Eye (tissue), 1 donor: ENCODE results near the gene MRPL36.
"Not testable (repeated sequence)": the region's sequence is repeated elsewhere in the genome, so short reads cannot be mapped to it uniquely, and the experiment has no call there.

Experiments used
- DNase-seq: peaks from one replicate; pipeline ENCODE4 v3.0.0-alpha.2; 2015

The MRPL36 gene

GRCh38 chr5:1795506-1795905 is 4.1 kb downstream of the MRPL36 start:
- no peak for DNase-seq

GRCh38 chr5:1794901-1795290 is 4.7 kb downstream of the MRPL36 start:
- no peak for DNase-seq

GRCh38 chr5:1793966-1794900 is 5.4 kb downstream of the MRPL36 start:
- no peak for DNase-seq

- DNase-seq = peak; percentile 24
Observed at GRCh38 chr5:1793301-1793740, 6.3 kb downstream of the MRPL36 start.

- no peak for DNase-seq
Observed at GRCh38 chr5:1792842-1793266, 6.8 kb downstream of the MRPL36 start.

GRCh38 chr5:1791176-1791575 is 8.5 kb downstream of the MRPL36 start:
- no peak for DNase-seq

GRCh38 chr5:1789834-1790471 is 9.7 kb downstream of the MRPL36 start:
- peak; percentile 49 for DNase-seq

GRCh38 chr5:1789438-1789833 is 10.2 kb downstream of the MRPL36 start:
- not testable (repeated sequence) for DNase-seq

- DNase-seq = no peak
Observed at GRCh38 chr5:1788828-1789227, 10.8 kb downstream of the MRPL36 start.

- no peak for DNase-seq
Observed at GRCh38 chr5:1788200-1788599, 11.4 kb downstream of the MRPL36 start.

- no peak for DNase-seq
Observed at GRCh38 chr5:1787472-1788047, 12.1 kb downstream of the MRPL36 start.

GRCh38 chr5:1786621-1787471 is 12.8 kb downstream of the MRPL36 start:
- DNase-seq = no peak

GRCh38 chr5:1785984-1786383 is 13.7 kb downstream of the MRPL36 start:
- no peak for DNase-seq

- no peak for DNase-seq
Observed at GRCh38 chr5:1785062-1785461, 14.6 kb downstream of the MRPL36 start.

GRCh38 chr5:1784197-1785050 is 15.2 kb downstream of the MRPL36 start:
- DNase-seq = no peak

GRCh38 chr5:1783216-1783554 is 16.5 kb downstream of the MRPL36 start:
- DNase-seq = peak; percentile 37

GRCh38 chr5:1782385-1783215 is 17.0 kb downstream of the MRPL36 start:
- DNase-seq = no peak

GRCh38 chr5:1781726-1782384 is 17.8 kb downstream of the MRPL36 start:
- no peak for DNase-seq

GRCh38 chr5:1781107-1781506 is 18.5 kb downstream of the MRPL36 start:
- DNase-seq = no peak

GRCh38 chr5:1780614-1780930 is 19.1 kb downstream of the MRPL36 start:
- no peak for DNase-seq
